GM13977 (cell line): ENCODE measurements around the gene CD180.

ENCODE experiments used
- DNase-seq: peaks from one replicate; pipeline ENCODE4 v3.0.0; 2012; ENCODE audit warnings: low spot score
- in situ Hi-C: fragments of 300-500 bp; cut with MboI; formaldehyde crosslinking; loops from one replicate; pipeline ENCODE4 v1.12.0; 2022; ENCODE audit warnings: low sequenced_read_pairs, low pct_unique_long_range_greater_than_20kb, mixed read lengths, inconsistent platforms; ENCODE audit not compliant: unreplicated experiment
- TF ChIP-seq, protein P1 (sequence below): IDR thresholded peaks from 2 replicates; pipeline ENCODE4 v1.5.1; 2012; ENCODE audit warnings: mild to moderate bottlenecking, control low read depth; ENCODE audit not compliant: insufficient read depth; ENCODE audit errors: extremely low read depth, missing control alignments

Gene CD180

DNA sequence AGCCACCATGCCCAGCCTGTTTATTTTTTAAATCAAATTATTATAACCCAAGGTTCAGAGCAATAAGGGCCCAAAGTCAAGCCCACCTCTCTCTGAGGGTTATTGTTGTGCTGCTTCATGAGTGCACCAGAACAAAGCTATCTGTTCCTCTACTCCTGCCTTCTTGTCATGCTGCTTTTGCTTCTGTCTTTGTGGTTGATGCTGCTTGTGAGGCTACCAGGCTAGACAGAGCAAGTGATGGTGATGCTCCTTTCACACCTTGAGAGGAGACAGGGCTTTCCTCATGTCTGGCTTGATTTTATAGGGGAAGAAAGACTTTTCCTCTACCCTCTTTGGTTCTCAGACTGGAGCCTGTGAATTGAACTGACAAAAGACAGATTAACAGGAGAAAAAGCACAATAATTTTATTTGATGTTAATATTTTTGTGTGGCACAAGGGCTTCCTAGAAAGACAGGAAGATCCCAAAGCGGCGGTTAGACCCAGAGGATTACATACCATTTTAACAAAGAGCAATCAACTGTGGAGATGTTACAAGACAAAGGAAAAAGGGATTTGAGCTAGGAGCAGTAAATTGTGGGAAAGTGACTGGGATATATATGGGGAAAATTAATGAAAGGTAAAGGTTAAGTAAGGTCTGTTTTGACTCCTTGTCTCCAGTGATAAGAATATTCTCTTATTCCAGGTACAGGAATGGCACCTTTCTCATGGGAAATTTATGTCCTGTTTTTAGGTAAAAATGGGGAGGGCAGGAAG is 4.4 kb upstream of the CD180 start:
- no peak for DNase-seq
- in situ Hi-C loops = loop anchor here (25.0 kb wide), 1 partner anchor 214 kb away; no protein-coding TSS in a partner anchor
- TF ChIP-seq, protein P1, sequence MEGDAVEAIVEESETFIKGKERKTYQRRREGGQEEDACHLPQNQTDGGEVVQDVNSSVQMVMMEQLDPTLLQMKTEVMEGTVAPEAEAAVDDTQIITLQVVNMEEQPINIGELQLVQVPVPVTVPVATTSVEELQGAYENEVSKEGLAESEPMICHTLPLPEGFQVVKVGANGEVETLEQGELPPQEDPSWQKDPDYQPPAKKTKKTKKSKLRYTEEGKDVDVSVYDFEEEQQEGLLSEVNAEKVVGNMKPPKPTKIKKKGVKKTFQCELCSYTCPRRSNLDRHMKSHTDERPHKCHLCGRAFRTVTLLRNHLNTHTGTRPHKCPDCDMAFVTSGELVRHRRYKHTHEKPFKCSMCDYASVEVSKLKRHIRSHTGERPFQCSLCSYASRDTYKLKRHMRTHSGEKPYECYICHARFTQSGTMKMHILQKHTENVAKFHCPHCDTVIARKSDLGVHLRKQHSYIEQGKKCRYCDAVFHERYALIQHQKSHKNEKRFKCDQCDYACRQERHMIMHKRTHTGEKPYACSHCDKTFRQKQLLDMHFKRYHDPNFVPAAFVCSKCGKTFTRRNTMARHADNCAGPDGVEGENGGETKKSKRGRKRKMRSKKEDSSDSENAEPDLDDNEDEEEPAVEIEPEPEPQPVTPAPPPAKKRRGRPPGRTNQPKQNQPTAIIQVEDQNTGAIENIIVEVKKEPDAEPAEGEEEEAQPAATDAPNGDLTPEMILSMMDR = no peak

- no peak for DNase-seq
- TF ChIP-seq, protein P1 = no peak
- in situ Hi-C loops = loop anchor here (25.0 kb wide), 1 partner anchor 213 kb away; no protein-coding TSS in a partner anchor
Observed at GRCh38 chr5:67199859-67200258, 3.3 kb upstream of the CD180 start.

GRCh38 chr5:67198917-67199316 is 2.3 kb upstream of the CD180 start:
- in situ Hi-C loops = no loop called here
- DNase-seq = no peak
- TF ChIP-seq, protein P1 = no peak

DNA sequence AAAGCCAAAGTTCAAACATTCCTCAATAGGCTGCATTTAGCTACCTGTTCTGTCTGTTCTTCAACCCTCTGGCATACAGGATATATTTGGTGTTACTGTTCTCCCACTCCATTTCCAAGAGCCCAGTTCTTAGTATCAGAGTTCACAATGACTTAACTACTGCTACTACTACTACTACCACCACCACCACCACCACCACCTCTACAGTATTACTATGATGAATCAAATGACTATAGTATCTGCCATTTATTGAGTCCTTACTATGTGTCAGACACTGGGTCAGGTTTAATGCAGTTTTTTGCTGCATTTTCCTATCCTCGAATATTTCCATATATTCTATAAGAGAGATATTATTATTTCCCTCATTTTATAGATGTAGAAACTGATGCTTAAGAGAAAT is 937 bp upstream of the CD180 start:
- TF ChIP-seq, protein P1 = no peak
- DNase-seq = no peak
- in situ Hi-C loops = no loop called here

GRCh38 chr5:67195406-67196275 is 958 bp downstream of the CD180 start:
- TF ChIP-seq, protein P1 = no peak
- in situ Hi-C loops = no loop called here
- no peak for DNase-seq

GRCh38 chr5:67194166-67194565 is 2.4 kb downstream of the CD180 start:
- TF ChIP-seq, protein P1 = no peak
- in situ Hi-C loops = no loop called here
- no peak for DNase-seq
